ENCODE data around the gene MTFP1. TPM values are rescaled to one million over a fixed set of nuclear protein-coding genes. Genes with fewer than 3 reads are reported as not detected.

The MTFP1 gene
- polyA plus RNA-seq, 6 donors from 2014 or later: 2.6 to 18.0 (median 13.2) TPM

DNA sequence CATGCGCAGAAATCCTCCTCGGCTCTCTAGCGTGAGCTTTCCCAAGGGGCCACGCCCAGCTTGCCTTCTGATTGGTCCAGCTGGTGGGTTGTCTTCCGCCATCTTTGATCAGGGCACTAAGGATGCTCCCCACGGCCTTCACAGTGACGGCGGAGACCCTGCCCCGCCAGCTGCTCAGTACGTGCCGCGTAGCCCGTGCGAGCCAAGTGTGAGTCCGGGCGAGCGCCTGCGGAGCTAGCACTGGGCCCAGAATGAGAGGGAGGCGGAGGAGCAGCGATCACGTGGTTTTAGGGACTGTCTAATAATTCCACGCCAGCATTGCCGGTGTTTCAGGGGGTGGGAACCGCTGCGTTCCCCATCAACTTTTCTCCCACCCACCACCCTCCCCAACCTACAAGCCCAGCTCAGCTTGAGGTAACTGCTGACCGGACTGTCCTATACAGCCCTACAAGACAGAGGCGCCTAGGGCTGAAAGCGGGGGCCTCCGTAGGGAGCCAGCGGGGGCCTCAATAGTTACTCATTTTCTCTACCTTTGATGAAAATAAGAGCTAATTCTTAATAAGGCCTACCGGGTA, 1.5 kb upstream of the MTFP1 start:
- Mint-ChIP-seq H3K27ac (peak overlapping the region; percentile 95 to 99 (median 98)), H3K4me3 (peak overlapping the region; percentile 93 to 99 (median 99)), H3K9me3 (no peaks in the 10 kb centered on the region), H3K36me3 (no peaks in the 10 kb centered on the region), H3K27me3 (no peaks in the 10 kb centered on the region), H3K4me1 (peaks cover 35 to 52% (median 48%) of the 10 kb centered on the region in 3 donors)
- peak; percentile 97 for DNase-seq
- peak; percentile 85 to 88 for ATAC-seq (ENCODE audit: low read depth in 2 of 2)

DNA sequence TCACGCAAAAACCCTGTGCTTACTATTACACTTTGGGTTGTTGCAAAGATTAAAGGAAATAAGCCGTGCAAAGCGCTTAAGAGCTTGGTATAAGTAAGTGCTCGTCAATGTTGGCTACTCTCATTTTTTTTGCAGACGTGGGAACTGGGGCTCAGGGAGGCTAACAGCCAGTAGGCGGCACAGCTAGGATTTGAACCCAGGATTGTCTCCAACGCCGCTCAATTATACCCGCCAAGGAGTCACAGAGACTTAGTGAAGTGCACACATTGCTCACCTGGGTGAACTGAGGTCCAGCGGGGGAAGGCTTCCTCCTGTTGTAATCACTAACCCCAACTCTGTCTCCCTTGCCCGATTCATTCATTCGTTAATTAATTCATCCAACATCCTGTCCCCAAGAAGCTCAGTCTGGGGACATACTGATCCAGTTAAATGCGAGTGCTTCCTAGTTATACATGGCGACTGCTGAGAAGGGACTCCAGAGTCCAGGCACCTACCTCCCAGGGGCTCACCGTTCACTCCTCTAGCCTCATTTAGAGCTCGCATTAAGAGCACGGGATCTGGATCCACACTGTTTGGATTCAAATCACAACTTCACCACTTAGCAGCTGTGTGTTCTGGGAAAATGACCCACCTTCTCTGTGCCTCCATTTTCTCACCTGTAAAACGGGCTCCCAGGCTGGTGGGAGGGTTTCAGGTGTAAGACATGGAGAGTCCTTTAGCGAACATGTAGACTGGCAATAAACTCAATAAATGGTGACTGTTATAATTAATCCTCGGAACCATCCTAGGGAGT, 838 bp upstream of the MTFP1 start:
- ATAC-seq (ENCODE audit: low read depth in 2 of 2) (no peak), DNase-seq (no peak)
- no peaks in the 10 kb centered on the region for H3K36me3 Mint-ChIP-seq
- H3K4me3 Mint-ChIP-seq: peak overlapping the region; percentile 93 to 99 (median 99)
- no peaks in the 10 kb centered on the region for H3K9me3 Mint-ChIP-seq
- no peaks in the 10 kb centered on the region for H3K27me3 Mint-ChIP-seq
- peak overlapping the region in 5 of 6 donors; percentile 49 to 99 (median 98) for H3K27ac Mint-ChIP-seq
- peaks cover 35 to 52% (median 48%) of the 10 kb centered on the region in 3 donors for H3K4me1 Mint-ChIP-seq

DNA sequence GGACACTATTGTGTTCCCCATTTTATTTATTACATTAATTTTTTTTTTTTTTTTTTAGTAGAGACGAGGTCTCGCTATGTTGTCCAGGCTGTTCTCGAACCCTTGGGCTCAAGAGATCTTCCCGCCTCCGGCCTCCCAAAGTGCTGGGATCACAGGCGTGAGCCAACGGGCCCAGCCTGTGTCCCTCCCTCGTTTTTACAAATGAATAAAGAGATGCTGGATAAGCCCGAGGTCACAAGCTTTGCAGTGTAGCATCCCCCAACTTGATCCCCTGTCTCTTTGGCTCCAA, 297 bp upstream of the MTFP1 start:
- Mint-ChIP-seq H3K4me3 (peak overlapping the region; percentile 91 to 99 (median 98)), H3K27ac (peak overlapping the region in 5 of 6 donors; percentile 73 to 92 (median 84)), H3K9me3 (no peaks in the 10 kb centered on the region), H3K27me3 (no peaks in the 10 kb centered on the region), H3K36me3 (no peaks in the 10 kb centered on the region), H3K4me1 (peaks cover 35 to 52% (median 48%) of the 10 kb centered on the region in 3 donors)
- no peak for ATAC-seq (ENCODE audit: low read depth in 2 of 2)
- no peak for DNase-seq

DNA sequence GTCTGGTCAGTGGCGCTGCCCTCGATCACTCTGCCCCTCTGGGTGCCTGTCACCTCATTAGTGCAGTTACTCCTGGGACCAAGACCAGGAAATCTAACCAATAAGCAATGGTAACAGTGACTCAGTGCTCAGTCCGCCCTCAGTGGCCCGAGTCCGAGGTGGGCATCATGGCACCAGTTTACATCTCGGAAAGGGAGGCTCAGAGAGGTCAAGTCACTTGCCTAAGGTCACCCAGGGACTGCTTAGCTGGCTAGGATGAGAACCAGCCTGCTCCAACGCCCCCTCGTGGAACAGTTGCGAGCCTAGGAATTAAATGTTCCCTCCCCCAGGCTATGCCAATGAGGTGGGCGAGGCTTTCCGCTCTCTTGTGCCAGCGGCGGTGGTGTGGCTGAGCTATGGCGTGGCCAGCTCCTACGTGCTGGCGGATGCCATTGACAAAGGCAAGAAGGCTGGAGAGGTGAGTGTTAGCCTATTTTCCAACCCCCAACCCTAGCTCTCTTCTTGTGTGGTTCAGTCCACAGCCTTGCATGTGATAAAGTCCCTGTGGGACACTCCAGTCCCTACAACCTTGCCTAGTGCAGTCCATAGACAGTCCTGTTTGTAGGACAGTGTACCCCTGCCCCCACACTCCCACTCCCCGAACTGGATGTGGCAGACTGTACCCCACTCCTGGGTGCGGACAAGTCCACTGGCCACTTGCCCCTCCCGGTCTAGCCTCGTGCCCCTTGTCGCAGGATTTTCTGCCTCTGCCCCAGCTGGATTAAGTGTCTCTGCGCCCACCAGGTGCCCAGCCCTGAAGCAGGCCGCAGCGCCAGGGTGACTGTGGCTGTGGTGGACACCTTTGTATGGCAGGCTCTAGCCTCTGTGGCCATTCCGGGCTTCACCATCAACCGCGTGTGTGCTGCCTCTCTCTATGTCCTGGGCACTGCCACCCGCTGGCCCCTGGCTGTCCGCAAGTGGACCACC, 1.1 kb downstream of the MTFP1 start:
- Mint-ChIP-seq H3K27ac (peak overlapping the region in 5 of 6 donors; percentile 44 to 90 (median 78)), H3K9me3 (no peaks in the 10 kb centered on the region), H3K4me1 (peaks cover 35 to 52% (median 48%) of the 10 kb centered on the region in 3 donors), H3K4me3 (peak overlapping the region; percentile 91 to 99 (median 98)), H3K27me3 (no peaks in the 10 kb centered on the region), H3K36me3 (no peaks in the 10 kb centered on the region)
- ATAC-seq (ENCODE audit: low read depth in 2 of 2) (peak; percentile 20 to 22), DNase-seq (peak; percentile 59)

DNA sequence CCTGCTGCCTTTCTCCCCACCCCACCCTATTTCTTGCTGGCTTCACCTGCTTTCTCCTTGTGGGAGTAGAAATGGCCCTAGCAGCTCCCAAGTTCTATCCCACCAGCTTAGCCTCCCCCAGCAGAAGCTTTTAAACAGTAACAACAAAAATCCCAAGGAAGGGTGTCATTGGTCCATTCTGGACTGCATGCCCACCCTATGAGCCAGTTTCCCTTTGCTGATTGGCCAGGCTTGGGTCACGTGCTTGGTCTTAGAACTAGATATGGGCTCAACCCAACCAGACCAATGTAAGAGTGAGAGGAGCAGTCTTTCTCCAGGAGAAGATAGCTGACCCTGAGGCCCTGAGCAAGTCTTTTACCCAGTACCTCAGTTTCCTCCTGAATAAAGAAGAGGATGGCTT, 2.3 kb downstream of the MTFP1 start:
- H3K9me3 Mint-ChIP-seq: no peaks in the 10 kb centered on the region

DNA sequence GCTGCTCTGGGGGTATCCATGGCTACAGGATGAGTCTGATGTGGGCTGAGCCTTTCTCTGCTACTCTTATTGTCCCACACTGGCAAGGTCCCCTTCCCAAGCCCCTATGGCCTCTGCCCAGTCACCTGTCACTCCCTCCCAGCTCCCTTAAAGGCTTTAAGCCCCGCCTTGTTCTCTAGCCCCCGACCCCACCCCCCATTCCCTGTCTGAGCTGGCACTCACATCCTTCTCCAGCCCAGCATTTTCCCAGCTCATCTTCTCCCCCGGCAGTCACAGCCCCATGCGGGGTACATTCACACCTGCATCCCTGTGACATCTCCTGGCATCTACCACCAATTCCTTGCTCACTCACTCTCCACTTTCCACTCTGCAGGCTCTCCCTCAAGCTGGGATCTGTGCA, 4.3 kb downstream of the MTFP1 start:
- peak overlapping the region in 1 of 6 donors; percentile 3 for H3K27ac Mint-ChIP-seq
- H3K27me3 Mint-ChIP-seq: no peaks in the 10 kb centered on the region
- ATAC-seq (ENCODE audit: low read depth in 2 of 2) (no peak), DNase-seq (no peak)
- H3K4me3 Mint-ChIP-seq: peak overlapping the region in 1 of 8 donors; percentile 36
- peaks cover 23 to 26% (median 24%) of the 10 kb centered on the region in 3 donors for H3K4me1 Mint-ChIP-seq
- H3K36me3 Mint-ChIP-seq: no peaks in the 10 kb centered on the region
- H3K9me3 Mint-ChIP-seq: peaks cover 0 to 3% (median 0%) of the 10 kb centered on the region in 7 donors

More for the DNA sequence above, 2.3 kb downstream of the MTFP1 start:
- ATAC-seq (ENCODE audit: low read depth in 2 of 2) (no peak), DNase-seq (no peak)
- Mint-ChIP-seq H3K36me3 (no peaks in the 10 kb centered on the region), H3K4me1 (peaks cover 25 to 41% (median 39%) of the 10 kb centered on the region in 3 donors), H3K27me3 (no peaks in the 10 kb centered on the region), H3K27ac (peak overlapping the region in 1 of 6 donors; percentile 28), H3K4me3 (peak overlapping the region in 1 of 8 donors; percentile 93)

DNA sequence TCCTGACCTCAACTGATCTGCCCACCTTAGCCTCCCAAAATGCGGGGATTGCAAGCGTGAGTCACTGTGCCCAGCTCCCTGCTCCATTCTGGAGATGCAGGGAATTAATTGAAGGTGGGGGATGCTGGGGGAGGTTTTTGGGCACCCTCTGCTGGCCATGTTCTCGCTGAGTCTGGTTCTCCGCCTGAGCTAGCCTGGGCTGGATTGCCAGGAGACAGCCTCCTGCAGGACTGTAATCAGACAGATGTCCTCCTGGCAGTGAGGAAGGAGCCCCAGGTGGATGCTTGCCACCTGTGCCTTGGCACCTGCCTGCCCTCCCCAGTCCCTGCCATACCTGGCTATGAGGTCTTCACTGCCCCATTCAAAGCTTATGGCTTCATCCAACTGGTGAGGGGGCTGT, 5.4 kb downstream of the MTFP1 start:
- H3K27me3 Mint-ChIP-seq: no peaks in the 10 kb centered on the region
- no peak overlapping the region for H3K27ac Mint-ChIP-seq
- peaks cover 0 to 10% of the 10 kb centered on the region in 2 donors for H3K36me3 Mint-ChIP-seq
- peaks cover 24 to 25% (median 25%) of the 10 kb centered on the region in 3 donors for H3K4me1 Mint-ChIP-seq
- peaks cover 3 to 10% (median 8%) of the 10 kb centered on the region in 7 donors for H3K9me3 Mint-ChIP-seq
- ATAC-seq (ENCODE audit: low read depth in 2 of 2) (no peak), DNase-seq (no peak)
- H3K4me3 Mint-ChIP-seq: no peak overlapping the region

DNA sequence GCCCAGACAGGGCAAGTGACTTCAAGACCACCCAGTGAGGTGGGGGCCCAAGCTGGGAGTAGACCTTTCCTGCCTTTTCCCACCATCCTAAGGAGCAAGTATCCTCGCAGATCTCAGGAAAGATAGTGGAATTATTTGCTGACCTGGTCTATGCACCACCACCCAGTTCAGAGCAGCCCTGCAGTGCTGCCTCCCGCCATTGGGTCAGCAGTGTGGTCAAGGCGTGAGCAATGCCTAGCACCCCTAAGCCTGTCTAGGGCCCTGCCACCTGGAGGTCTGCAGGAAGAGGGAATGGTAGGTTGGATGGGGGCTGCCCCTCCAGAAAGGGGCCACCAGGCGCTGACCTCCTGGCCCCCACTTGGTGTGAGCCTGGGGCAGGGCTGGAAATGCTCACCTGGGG, 6.5 kb downstream of the MTFP1 start:
- peaks cover 8 to 15% (median 10%) of the 10 kb centered on the region in 7 donors for H3K9me3 Mint-ChIP-seq
- DNase-seq (no peak), ATAC-seq (ENCODE audit: low read depth in 2 of 2) (no peak)
- no peak overlapping the region for H3K27ac Mint-ChIP-seq
- H3K4me3 Mint-ChIP-seq: no peak overlapping the region
- no peaks in the 10 kb centered on the region for H3K27me3 Mint-ChIP-seq
- peaks cover 14 to 16% (median 15%) of the 10 kb centered on the region in 3 donors for H3K4me1 Mint-ChIP-seq
- peaks cover 0 to 13% of the 10 kb centered on the region in 2 donors for H3K36me3 Mint-ChIP-seq

DNA sequence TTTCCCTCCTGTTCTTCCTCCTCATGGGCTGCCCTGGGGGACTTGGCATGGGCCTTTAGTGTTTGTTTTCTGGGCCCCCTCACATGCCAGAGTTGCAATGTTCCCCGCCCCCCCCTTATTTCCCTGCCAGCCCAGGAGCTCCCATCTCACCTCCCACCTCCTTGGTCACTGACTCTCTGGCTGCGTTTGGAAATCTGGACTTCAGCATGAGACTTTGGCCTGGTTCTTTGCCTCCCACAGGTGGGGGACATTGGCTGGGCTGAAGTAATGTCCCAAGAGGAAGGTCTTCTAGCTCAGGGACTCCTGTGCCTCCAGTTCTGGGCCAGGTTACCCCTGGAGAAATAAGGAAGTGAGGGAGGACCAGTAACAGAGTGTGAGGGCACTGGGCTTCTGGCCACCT, 7.0 kb downstream of the MTFP1 start:
- H3K27ac Mint-ChIP-seq: no peak overlapping the region
- ATAC-seq (ENCODE audit: low read depth in 2 of 2) (no peak), DNase-seq (no peak)
- H3K27me3 Mint-ChIP-seq: no peaks in the 10 kb centered on the region
- H3K9me3 Mint-ChIP-seq: peaks cover 9 to 16% (median 10%) of the 10 kb centered on the region in 7 donors
- peaks cover 10 to 13% (median 11%) of the 10 kb centered on the region in 3 donors for H3K4me1 Mint-ChIP-seq
- peaks cover 0 to 13% of the 10 kb centered on the region in 2 donors for H3K36me3 Mint-ChIP-seq
- H3K4me3 Mint-ChIP-seq: no peak overlapping the region

DNA sequence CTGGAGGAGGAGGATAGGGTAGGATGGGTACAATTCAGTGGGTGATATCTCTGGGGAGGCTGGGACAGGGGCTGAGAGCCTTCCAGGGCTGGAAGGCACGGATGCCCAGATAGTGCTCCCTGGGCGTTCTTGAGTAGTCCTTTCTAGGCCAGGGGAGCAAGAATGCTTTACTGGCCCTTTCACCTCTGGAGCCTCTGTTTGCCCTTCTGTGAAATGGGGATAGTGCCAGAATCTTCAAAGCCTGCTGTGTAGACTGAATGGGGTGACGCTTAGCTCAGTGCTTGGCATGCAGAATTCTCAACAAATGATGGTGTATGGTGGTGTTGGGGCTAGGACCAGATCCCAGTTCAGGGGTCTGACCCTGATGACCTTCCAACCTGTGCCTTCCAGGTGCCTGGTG, 7.7 kb downstream of the MTFP1 start:
- ATAC-seq (ENCODE audit: low read depth in 2 of 2) (no peak), DNase-seq (no peak)
- Mint-ChIP-seq H3K4me1 (peaks cover 10 to 13% (median 11%) of the 10 kb centered on the region in 3 donors), H3K27ac (peak overlapping the region in 1 of 6 donors; percentile 92), H3K4me3 (no peak overlapping the region), H3K9me3 (peaks cover 9 to 16% (median 10%) of the 10 kb centered on the region in 7 donors), H3K36me3 (peaks cover 0 to 16% of the 10 kb centered on the region in 2 donors), H3K27me3 (peaks cover 0 to 4% (median 0%) of the 10 kb centered on the region in 3 donors)

DNA sequence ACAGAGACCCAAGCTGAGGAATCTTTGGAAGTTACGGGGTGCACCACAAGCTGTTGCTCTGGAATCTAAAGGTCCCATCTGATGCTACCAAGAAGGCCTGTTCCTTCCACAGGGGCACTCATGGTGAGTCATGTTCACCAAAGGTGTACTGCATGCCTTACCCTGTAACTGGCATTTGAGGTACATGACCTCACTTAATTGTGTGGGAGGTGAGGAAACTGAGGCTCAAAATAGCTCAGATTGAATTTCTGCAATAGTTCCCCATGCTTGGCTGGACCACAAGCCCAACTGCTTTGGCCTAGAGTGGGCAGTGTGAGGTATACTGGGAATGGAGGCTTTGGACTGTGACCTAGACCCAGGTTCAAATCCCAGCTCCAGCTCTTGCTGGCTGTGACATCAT, 8.2 kb downstream of the MTFP1 start:
- H3K27me3 Mint-ChIP-seq: peaks cover 0 to 10% (median 0%) of the 10 kb centered on the region in 3 donors
- peaks cover 10 to 13% (median 11%) of the 10 kb centered on the region in 3 donors for H3K4me1 Mint-ChIP-seq
- H3K27ac Mint-ChIP-seq: peak overlapping the region in 1 of 6 donors; percentile 85
- H3K9me3 Mint-ChIP-seq: peaks cover 9 to 16% (median 10%) of the 10 kb centered on the region in 7 donors
- H3K4me3 Mint-ChIP-seq: no peak overlapping the region
- DNase-seq (no peak), ATAC-seq (ENCODE audit: low read depth in 2 of 2) (no peak)
- peaks cover 0 to 21% of the 10 kb centered on the region in 2 donors for H3K36me3 Mint-ChIP-seq

DNA sequence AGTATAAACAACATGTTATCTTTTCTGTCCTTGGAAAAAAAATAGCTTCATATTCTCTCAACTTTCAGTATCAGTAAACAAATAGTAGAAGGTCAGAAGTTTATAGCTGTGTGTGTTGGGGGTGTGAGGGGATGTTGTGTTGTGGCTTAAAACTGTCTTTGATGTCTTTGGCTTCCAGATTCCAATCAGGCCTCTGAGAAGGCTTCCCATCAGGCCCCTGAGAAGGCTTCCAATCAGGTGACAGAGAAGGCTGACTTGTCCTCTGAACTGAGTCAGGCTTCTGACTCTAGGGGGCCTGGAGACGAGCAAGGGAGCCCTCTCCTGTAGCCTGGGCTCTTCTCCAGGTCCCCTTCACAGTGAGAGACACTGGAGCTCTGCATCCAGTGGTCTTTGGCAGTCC, 9.3 kb downstream of the MTFP1 start:
- Mint-ChIP-seq H3K4me3 (peak overlapping the region in 1 of 8 donors; percentile 72), H3K27me3 (peaks cover 0 to 20% (median 1%) of the 10 kb centered on the region in 3 donors), H3K4me1 (peaks cover 10 to 13% (median 11%) of the 10 kb centered on the region in 3 donors), H3K9me3 (peaks cover 9 to 16% (median 10%) of the 10 kb centered on the region in 7 donors), H3K27ac (peak overlapping the region in 2 of 6 donors; percentile 85 to 95), H3K36me3 (peaks cover 0 to 21% of the 10 kb centered on the region in 2 donors)
- ATAC-seq (ENCODE audit: low read depth in 2 of 2) (no peak), DNase-seq (no peak)
